Pericardium fibroblast (primary cell): ENCODE data around the gene MYO9B. TPM values are rescaled to one million over a fixed set of nuclear protein-coding genes. Genes with fewer than 3 reads are reported as not detected.

Experiments used
- total RNA-seq: library from RNA; depleted of rRNA; stranded (reverse); fragments of >200 nt; gene quantifications from 2 replicates; pipeline ENCODE4 v1.2.3, GENCODE V29; 2015

Gene MYO9B
- total RNA-seq: 31.8 and 45.2 TPM in 2 replicates

GRCh38 chr19:17075035-17075863 is at the start of gene MYO9B, which contains the start of gene HAUS8:
Gene MYO9B, plus strand, starts transcription at chr19:17075777. Its CDS starts 25,941 bp downstream, at chr19:17101718.
Gene HAUS8, minus strand, starts transcription at chr19:17075452. Its CDS starts 30 bp downstream, at chr19:17075422.

GRCh38 chr19:17026706-17027534 is 48.7 kb upstream of the MYO9B start, which contains the start of gene CPAMD8:
Gene CPAMD8, minus strand, starts transcription at chr19:17026810. Its CDS starts 168 bp downstream, at chr19:17026642.

GRCh38 chr19:17215127-17215971 is 139.8 kb downstream of the MYO9B start, which contains the start of gene USE1:
Gene USE1, plus strand, starts transcription at chr19:17215357. Its CDS starts 49 bp downstream, at chr19:17215406.

GRCh38 chr19:17226002-17226933 is 150.7 kb downstream of the MYO9B start, which contains the start of gene OCEL1:
Gene OCEL1, plus strand, starts transcription at chr19:17226226. Its CDS starts 22 bp downstream, at chr19:17226248.

GRCh38 chr19:17245535-17245984 is 170.0 kb downstream of the MYO9B start, which contains the start of gene NR2F6:
Gene NR2F6, minus strand, starts transcription at chr19:17245919. Its CDS starts 699 bp downstream, at chr19:17245220.

Other genes starting within 250 kb of the MYO9B start
- gene SIN3B, start 246.4 kb upstream of the MYO9B start, total RNA-seq: 20.1 and 21.7 TPM in 2 replicates
- gene F2RL3, start 186.8 kb upstream of the MYO9B start, total RNA-seq: 0.26 TPM in 1 of 2 replicates, not detected in the other
- gene CPAMD8, start 49.0 kb upstream of the MYO9B start, total RNA-seq: 1.7 and 3.7 TPM in 2 replicates
- 0.94 and 1.8 TPM in 2 replicates for gene HAUS8, start 325 bp upstream of the MYO9B start, total RNA-seq
- gene USE1, start 139.6 kb downstream of the MYO9B start, total RNA-seq: 22.8 and 24.3 TPM in 2 replicates
- gene OCEL1, start 150.4 kb downstream of the MYO9B start, total RNA-seq: 6.8 and 7.1 TPM in 2 replicates
- 87.4 and 95.5 TPM in 2 replicates for gene NR2F6, start 170.1 kb downstream of the MYO9B start, total RNA-seq
- gene USHBP1, start 189.0 kb downstream of the MYO9B start, total RNA-seq: not detected in 2 replicates
- 50.9 and 80.4 TPM in 2 replicates for gene BABAM1, start 191.7 kb downstream of the MYO9B start, total RNA-seq
- 1.3 TPM in 1 of 2 replicates, not detected in the other for gene ANKLE1, start 206.1 kb downstream of the MYO9B start, total RNA-seq
- gene ABHD8, start 227.6 kb downstream of the MYO9B start, total RNA-seq: 9.1 and 19.4 TPM in 2 replicates
- 47.0 and 77.3 TPM in 2 replicates for gene MRPL34, start 230.1 kb downstream of the MYO9B start, total RNA-seq
- 9.8 and 22.3 TPM in 2 replicates for gene DDA1, start 233.8 kb downstream of the MYO9B start, total RNA-seq